Vagina (tissue), 2 donors: ENCODE data around the gene MKKS.

Experiments used
- POLR2A ChIP-seq, 2 donors: fragments of 450-650 bp; IDR thresholded peaks; one replicate each; pipeline ENCODE4 v1.6.1; 2017; ENCODE audit warnings: antibody characterized with exemption in 2 of 2, mild to moderate bottlenecking in 2 of 2, moderate library complexity in 2 of 2
- POLR2AphosphoS5 ChIP-seq, 2 donors: sonication (generic); formaldehyde crosslinking; IDR thresholded peaks; one replicate each; pipeline ENCODE4 v1.9.0; 2017; ENCODE audit warnings: antibody characterized with exemption in 2 of 2, mild to moderate bottlenecking in 2 of 2, low read depth in 1 of 2; ENCODE audit not compliant: insufficient read depth in 1 of 2

DNA sequence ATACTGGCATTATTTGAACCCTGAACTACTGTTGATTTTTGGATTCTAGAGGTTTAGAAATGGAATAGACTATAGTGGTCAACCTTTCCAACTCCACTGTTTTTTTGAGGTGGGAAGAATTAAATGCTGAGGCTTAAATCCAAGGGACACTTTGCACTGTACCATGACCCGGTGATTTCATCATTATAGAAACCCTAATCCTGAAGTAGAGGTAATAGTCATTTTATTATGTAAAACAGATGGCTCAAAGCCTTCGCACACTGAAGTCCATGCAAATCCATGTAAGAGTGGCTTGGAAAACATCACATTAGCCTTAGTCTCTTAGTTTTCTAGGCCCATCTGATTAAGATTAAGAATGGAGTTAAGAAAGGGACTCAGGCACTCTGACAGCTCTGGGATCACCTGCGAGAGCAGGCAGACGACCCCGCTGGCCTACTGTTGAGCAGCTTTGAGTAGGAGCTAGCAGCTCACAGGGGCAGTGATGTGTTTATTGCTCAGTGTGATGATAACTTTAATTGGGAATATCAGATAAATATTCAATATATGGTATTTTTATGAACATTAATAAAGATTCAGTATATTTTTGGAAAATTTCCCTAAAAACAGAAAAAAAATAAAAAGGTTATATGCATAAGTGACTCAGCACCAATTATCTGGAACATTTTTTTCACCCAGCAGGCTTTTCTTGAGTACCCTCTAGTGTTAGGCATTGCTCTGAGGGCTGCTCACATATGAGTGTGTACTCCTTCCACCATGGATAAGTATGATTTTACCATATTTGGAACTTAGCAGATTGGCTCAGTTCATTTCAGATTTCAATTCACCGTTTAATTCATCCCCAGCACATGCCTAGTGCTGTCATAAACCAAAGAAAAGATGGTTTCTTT is 14.5 kb upstream of the MKKS start:
- TF ChIP-seq POLR2AphosphoS5 (IDR thresholded peaks at IDR 0.05; ENCODE audit: insufficient read depth in 1 of 2, low read depth in 1 of 2) (no peak), POLR2A (IDR thresholded peaks at IDR 0.05) (no peak)
